HG03280 (cell line): ENCODE measurements around the gene SSH2.

Source experiments
- ATAC-seq: cut with Tn5 transposase; IDR thresholded peaks from one replicate; pipeline ENCODE4 v1.9.1; 2021; ENCODE audit warnings: mild to moderate bottlenecking, moderate library complexity; ENCODE audit not compliant: unreplicated experiment

The SSH2 gene

DNA sequence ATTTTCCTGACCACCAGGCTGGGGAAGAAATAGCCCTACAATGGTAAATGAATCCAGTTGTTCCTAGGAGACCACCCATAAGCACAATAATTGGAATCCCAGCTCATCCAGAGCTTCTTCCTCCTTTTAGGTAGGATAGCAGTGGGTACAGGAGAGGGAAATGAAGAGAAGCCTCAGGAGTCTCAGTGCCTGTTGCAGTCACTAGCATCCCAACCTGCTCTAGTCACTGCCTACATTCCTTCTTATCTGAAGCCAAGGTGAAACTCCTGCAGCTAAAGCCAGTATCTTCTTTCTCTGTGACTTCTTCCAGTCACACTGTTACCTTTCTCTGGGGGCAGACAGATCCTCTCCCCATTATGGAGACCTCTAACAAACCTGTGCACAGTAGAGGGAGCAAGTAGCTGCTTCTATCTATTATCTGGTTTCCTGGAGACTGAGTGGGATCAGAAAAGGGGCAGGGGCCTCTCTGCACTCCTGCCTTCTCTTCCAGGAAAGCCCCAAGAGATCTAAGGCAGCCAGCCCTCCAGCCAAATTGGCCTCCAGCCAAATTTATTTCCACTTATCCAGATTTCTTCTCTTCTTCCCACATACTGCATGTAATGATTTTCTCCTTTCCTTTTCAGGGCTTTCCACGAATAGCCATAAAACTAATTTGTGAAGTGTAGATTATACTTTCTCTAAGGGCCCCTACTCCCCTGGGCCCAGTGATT lies 85.5 kb downstream of the SSH2 start:
- no peak for ATAC-seq

DNA sequence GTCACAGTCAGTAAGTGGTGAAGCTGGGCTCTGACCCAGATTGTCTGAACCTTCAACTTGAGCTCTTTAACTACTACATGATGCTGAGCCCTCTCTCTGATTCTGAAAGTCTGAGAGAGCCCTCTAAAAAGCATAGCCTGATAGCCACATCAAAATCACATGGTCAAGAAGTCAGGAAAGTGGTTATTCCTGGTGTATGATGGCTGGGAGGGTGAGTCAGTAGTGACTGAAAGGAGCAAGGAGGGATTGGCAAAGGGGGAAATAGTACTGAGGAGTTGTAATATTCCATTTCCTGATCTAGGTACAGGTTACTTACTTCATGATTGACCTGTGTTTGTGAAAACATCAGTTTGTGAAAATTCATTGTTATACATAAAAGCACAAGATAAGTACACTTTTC lies 89.1 kb downstream of the SSH2 start:
- no peak for ATAC-seq

DNA sequence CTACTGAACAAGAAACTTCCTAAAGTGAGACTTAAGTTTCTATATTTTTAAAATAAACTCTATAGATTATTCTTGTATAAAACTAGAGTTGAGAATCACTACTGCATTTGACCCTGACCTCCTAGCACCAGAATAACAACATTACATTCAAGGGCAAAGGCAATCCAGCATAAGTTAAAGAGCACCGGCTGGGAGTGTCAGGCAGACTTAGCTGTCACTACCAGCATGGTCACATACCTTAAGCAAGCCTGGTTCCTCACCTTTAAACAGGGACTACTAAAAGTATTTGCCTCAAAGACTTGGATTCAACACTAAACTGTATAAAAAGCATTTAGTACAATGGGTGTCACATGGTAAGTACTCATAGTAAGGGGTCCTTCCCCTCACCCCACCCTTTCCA lies 90.4 kb downstream of the SSH2 start:
- no peak for ATAC-seq

DNA sequence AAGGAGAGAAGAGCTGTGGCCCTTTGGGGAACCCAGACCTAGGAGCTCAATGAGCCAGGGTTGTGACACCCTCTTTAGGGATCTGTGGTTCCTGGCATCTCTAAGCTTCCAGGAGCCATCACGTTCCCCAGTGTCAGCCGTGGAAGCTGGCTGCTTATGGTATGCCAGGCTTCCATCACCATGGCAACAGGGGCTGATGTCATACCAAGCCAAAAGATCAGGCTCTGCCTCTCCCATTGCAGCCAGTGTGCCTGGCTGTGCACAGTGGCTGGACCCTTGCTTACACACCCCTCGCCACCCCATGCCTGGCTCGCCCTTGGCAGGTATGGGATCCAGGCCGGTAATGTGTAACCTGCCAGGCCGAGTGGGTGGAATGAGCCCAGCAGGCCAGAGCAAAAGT lies 91.1 kb downstream of the SSH2 start:
- ATAC-seq, result no peak

DNA sequence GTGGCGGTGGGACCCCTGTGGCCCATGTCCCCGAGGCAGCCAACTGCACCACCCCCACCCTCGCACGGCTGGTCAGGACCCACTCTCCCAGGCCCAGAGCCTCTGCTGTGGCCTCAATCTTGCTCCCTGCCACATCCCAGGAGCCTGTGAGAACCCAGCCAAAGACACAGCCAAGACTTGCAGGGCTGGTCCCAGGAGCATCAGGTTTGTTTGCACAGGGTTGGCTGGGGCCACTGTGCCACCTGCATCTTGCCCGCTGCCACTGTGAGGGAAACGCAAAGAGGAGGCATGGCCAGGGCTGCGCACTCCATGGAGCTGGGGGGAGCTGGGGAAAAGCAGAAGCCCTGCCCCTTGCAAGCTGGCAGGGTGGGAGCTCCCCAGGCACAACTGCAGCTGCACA lies 92.5 kb downstream of the SSH2 start:
- ATAC-seq, result no peak

DNA sequence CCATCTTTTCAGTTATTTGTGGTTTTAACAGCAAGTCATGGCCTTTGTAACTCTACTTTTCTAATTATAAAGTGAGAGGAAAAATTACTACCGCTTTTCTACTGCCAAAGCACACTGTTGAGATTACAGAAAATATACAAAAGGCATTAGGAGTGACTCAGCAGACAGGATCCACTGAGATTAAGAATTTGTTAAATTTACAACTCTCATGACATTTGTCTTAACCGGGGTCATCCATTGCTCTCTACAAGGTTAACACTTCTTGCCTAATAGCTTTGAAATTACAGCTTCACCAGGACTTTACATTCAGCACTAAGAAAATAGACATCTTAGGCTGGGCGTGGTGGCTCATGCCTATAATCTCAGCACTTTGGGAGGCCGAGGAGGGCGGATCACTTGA lies 93.4 kb downstream of the SSH2 start:
- ATAC-seq, result no peak

DNA sequence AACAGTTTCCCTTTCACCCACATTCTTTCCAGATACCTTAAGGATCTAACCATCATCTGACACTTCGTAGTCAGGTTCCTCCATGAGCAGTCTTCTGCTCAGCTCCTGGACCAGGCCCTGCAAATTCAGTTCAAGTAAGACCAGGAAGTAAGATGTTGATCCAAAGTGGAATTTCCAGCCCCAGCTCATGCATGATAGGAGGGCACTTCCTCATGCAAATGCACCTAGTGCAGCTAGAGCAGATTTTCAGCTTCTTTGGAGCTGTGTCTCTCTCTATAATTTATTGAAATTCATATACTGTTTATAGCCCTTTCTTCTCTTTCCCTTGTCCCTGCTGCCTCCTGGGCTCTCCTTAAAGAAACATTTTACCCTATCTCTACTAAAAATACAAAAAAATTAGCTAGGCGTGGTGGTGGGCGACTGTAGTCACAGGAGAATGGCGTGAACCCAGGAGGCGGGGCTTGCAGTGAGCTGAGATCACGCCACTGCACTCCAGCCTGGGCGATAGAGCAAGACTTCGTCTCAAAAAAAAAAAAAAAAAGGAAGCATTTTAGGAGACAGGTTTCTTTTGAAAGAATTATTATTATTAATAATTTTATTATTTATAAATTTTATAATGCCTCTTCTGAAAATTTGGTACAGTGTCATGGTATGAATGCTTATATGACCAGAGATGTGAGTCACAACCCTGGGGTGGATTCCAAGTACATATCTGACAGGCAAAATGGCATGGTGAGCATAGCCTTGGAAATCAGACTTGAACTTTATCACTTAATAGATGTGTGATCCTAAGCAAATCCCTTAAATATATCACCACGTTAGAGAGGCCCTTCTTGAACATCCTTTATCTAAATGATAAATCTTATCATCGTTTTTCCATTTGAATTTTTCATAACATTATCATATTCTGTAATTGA lies 94.3 kb downstream of the SSH2 start:
- ATAC-seq, result no peak

DNA sequence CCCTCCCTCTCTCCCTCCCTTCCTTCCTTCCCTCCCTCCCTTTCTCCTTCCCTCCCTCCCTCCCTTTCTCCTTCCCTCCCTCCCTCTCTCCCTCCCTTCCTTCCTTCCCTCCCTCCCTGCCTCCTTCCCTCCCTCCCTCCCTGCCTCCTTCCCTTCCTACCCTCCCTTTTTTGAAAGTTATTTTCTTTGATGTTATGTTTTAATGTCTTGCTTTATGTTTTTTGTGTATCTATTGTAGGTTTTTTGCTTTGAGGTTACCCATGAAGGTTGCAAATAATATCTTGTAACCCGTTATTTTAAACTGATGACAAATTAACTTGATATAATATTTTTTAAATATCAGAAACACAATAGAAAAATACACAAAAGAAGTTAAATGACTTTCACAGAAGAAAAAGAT lies 96.2 kb downstream of the SSH2 start:
- ATAC-seq, result no peak

DNA sequence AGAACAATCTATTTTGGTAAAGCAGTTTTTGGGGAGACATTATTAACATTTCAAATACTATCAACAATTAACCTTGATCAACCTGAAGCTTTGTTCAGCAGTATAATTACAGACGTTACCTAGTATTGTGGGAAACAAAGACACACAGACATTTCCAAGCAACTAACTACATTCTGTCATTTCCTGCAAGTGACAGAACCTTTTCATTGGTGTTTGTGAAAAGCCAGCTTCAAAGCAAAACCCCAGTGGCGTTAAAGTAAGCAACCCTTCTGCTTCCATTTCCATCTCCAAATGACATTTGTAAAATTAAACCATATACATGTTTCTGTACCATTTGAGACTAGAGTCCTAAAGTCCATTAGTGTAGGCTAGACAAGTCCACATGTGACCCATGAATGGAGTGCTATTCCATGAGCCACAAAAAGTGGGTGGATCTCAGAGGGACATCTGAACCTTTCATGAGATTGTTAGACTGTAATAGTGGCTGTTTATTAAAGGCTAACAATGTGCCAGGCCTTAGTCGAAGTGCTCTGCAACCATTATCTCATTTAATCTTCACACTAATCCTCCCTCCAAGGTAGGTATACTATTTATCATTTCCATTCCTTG lies 101.2 kb downstream of the SSH2 start:
- ATAC-seq, result no peak

DNA sequence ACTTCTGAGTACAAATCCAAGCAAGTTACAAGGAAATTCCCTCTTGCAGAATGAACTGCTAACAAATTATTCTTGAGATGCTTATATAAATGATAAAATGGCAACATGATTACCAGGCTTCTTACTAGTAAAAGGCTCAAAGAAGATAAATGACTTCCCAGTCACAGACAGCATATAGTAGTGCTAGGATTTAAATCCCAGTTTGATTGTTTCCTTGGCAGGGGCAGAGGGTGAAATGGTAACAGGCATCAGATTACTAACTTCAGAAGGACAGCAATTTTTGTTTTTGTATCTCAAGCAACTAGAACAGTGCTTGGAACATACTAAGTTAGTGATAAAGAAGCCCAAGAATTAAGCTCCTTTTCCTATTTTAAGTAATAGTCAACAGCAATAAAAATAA lies 102.8 kb downstream of the SSH2 start:
- no peak for ATAC-seq

DNA sequence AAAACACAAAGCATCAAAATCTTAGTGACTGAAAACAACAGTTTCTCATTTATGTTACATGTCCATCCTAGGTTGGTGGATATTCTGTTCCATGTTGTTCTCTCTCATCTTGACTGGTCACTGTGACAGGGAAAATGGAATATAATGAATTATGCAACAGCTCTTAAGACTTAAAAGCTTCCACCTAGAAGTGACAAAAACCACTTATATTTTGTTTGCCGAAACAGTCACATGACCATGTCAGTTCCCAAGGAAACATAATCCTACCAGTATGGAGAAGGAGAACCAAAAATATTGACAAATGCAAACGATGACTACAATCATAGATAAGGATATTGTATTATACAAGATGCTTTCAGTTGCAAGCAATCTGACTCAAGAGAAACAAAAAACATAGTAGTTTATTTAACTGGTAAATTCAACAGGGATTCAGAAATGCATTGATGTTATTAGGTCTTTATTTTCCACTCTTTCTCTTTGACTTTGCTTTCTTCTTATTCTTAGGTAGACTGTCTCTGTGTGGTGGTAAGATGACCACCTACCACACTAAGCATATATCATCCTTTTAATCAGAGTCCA lies 103.8 kb downstream of the SSH2 start:
- ATAC-seq, result no peak

DNA sequence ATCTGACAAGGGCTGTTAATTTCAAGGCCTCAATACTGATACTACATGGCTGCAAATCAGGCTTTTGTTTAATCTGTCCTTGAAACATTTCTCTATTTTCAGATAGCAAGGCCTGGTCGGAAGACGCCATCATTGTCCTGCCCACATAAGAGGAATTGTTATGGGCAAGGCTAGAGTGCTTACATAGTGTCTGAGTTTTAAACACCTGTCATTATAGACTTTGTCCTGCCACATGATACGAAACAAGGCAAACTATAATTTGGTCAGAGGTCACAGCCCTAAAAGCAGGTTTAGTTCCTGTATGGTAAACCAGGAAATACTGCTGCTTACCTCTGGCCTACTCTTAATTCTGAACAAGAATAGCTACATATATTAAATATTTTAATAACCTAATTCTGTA lies 104.4 kb downstream of the SSH2 start:
- no peak for ATAC-seq

DNA sequence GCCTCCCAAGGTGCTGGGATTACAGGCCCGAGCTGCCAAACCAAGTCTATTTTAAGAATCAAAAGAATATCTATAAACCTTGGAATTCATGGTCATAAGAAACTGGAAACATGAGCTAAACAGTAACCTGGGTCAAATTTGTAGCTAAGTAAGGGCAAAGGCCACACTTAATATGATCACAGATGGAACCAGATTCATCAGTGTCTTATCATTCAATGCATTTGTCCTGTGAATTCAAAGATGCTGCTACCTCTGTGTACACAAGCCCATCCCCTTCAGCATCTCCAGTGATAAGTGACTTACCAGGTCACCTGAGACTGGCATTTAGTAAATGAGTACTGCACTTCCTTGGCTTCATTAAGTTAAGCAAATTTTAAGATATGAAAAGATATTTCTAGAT lies 108.1 kb downstream of the SSH2 start:
- no peak for ATAC-seq

DNA sequence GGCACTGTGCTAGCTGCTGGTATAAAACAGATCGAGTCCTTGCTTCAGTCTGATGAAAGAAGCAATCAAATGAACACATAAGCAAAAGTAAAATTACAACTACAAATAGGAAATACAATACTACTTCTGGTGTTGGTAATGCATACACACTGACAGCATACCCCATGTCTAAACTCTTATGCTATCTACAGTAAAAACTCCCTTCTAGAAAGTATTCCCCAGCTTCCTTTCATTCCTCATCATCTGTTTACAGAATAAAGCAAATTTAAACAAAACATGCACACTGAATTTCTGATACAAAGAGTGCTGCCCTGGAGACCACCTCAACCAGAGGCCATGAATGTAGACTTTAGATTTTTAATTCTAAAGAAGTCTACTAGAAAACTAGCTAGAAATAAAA lies 109.6 kb downstream of the SSH2 start:
- ATAC-seq, result no peak

DNA sequence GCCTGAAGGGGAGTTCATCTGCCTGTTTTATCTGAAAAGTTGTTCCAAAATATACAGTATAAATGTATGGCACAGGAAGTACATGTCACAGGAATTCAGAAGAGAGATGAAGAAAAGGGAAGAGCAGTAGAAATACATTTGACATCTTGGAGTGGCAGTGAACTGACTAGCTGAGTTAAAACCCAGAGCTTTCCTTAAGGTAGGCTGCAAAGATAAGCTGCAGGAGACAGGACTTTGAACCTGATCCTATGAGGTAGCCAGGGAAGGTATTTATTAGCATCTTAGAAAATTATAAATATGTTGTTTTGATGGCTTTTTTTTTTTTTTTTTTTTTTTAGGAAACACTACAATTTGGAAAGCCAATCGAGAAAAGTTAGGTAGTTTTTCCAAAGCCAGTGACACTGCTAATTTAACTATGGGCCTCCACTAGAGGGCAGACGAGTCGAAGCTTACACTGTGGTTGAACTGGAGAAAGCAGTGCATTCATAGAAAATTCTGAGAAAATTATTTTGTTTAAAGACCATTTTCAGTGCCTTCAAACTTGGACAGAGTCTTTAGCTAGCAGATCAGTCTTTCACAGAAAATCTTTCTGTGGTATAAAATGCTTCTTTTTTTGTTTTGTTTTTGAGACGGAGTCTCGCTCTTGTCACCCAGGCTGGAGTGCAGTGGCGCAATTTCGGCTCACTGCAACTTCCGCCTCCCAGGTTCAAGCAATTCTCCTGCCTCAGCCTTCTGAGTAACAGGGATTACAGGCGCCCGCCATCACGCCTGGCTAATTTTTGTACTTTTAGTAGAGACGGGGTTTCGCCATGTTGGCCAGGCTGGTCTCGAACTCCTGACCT lies 122.3 kb downstream of the SSH2 start:
- ATAC-seq, result no peak

DNA sequence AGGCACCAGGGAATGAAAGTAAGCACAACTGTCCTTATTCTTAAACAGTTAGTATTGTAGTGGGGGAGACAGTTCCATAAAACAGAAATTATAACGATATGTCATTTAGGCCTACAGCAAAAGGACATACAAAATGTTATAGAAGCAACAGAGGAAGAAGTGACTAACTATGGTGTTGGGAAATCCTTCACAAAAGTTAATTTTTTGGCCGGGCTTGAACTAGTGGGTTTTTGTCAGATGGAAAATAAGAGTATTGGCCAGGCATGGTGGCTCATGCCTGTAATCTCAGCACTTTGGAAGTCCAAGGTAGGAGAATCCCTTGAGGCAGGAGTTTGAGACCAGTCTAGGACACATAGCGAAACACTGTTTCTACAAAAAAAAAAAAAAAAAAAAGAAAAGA lies 127.8 kb downstream of the SSH2 start:
- no peak for ATAC-seq

DNA sequence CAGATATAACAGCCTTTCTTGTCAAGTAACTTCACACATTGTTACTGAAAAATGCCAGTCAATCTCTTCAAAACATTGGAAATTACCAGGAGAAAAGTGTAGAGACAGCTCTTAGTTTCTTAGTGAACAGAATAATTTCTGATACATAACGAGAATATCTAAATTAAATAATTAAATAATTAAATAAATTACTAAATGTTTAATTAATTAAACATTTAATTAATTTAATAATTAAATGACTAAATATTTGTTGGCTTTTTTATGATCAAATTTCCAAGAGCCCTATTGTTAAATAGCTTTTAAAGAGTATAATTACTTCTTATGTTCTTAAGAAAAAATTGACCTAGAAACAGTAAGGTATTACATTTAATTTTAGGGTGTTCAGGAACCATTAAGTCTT lies 129.6 kb downstream of the SSH2 start:
- ATAC-seq, result no peak

DNA sequence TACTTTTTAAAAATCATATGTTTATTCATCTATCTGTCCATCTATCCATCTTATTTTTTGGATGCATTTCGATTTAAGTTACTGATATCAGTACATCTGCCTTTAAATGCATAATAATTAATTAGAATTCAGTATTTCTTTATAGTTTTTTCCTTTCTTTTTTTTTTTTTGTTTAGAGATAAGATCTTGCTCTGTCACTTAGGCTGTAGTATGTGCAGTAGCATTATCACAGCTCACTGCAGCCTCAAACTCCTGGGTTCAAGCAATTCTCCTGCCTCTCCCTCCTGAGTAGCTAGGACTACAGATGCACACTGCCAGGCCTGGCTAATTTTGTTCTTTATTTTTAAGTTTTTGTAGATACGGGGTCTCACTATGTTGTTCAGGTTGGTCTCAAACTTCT lies 133.4 kb downstream of the SSH2 start:
- no peak for ATAC-seq

DNA sequence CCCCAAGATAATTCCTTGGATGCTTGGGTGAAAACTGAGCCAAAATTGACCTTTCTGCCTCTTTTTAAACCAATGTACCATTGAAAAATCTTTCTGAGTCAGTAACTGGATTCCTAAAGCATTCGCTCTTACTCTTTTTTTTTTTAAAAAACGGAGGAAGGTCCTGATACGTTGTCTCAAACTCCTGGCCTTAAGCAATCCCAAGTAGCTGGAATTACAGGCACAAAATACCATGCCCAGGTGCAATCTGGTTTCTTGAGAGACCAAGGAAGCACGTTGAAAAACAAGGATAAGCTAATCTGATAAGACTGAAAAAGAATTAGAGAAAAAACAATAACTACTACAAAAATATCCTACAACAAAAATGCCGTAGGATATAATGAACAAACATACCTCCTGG lies 136.5 kb downstream of the SSH2 start:
- no peak for ATAC-seq

DNA sequence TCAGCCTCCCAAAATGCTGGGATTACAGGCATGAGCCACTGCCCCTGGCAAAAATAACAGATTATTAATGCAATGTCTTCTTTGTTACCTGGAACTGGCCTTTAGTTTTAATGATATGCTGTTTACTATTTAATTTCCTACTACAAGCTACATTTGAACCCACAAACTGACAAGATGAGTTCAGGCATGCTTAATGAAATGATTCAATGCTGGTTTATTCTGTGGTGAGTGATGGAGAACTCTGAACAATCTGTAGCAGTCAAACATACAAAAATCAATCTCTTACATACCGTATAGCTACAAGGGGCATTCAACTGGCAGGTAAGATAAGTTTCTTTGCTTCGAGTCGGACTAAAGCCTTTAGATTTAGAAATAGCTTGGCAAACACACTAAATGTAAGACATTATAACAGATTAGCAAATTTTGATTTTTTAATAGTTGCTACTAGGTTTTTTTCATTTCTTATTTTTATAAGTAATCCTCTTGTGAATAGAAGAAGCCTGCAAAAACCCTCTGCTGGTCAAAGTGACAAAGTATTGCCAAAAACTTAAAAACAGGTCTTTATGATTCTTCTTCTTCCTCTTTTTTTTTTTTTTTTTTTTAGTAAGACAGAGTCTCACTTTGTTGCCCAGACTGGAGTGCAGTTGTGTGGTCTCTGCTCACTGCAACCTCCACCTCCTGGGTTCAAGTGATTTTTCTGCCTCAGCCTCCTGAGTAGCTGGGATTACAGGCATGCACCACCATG lies 138.5 kb downstream of the SSH2 start:
- no peak for ATAC-seq
